SHP77 treated with DMSO at 0.1 percent for 48 hours (cell line): ENCODE results near the gene LRP8.
A peak's percentile ranks its signal among the peaks of the same experiment; 100 is the strongest.

Source experiments
- DNase-seq: peaks from one replicate; lab custom pipeline; 2025; lab: John Stamatoyannopoulos, UW

Gene LRP8

DNA sequence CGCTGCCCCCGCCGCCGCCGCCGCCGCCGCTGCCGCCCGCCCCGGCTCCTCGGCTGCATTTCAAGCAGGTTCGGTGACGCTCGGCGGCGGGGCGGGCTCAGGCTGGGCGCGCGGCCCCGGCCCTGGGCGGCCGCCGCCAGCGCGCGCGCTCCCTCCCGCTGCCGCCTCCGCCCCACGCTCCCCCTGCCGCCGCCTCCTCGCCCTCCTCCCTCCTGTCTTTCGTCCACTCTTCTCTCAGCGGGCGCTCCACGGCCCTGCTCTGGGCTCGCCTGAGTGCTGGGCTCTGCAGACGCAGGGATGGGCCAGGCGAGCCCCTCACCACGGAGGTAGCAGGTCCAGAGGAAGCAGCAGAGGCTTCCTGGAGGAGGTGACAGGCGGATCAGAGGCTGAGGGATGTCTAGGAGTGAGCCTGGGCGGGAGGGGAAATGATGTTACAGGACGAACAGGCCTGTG, at the start of gene LRP8:
TSS of gene LRP8 (minus strand) at position 62 of the 453 bp plus-strand sequence. CDS start 158 bp downstream, outside the sequence.
- peak; percentile 32 for DNase-seq

DNA sequence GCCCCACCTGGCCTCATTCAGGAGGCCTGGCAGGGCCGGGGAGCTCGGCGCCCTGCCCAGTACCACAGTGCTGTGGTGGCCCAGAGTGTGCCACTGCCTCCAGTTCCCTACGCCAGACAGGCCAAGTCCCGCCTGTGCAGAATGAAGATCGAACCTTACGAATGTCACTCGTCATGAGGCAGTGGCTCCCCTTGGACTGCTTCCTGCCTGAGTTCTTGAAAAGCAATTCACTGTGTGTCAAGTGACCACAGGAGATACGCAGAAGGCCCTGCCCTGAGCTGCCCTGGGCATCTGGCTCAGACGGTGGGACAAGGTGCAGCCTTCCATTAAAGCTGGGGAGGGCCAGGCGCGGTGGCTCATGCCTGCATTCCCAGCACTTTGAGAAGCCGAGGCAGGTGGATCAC, 49.6 kb upstream of the LRP8 start:
- no peak for DNase-seq

DNA sequence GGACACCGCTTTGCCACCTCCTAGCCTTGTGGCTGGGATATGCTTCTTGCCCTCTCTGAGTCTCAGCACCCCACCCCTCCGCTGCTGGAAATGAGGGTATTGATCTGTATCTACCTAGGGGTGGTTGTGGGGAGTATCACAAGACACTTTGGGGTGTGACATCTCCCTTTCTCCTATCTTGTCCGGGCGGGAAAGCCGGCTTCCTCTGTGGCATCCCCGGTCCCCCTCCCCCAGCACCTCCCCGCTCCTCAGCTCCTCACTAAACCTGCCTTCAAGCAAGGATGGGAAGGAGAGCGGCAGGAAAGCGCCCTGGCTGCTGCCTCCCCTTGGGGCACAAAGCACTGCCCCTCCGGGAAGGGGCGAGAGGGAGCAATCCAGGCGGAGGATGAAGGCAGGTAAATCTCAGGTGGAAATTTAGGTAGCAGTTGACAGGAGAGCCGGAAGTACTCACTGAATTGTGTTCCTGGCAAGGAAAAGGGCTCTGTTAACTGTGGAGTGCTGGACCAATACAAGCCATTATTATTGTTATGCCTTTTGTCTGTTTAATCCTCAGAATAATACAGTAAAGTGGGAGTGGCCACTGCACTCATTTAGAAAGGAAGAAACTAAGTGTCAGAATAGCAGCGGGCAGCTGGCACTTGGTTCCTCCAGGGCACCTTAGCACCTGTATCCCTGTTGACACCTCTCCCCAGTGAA, 49.0 kb upstream of the LRP8 start:
- DNase-seq = no peak

DNA sequence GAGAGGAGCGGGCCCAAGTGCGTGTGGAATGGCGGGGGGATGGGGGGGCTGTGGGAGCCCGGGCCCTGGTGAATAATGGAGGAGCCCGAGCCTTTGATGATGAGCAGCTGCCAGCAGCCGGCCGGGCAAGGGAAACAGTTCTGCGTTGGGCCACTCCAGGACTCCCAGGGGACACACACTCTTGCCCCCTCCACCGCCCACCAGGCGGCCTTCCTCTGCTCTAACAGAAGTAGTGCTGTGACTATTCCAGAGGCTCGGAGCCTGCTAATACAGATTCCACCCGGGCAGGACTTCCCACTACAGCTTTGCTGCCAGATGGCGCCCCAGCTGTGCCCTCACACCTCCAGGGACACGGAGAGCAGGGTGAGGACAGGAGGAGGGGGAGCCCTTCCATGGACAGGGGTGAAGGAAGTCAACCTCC, 48.2 kb upstream of the LRP8 start:
- no peak for DNase-seq

DNA sequence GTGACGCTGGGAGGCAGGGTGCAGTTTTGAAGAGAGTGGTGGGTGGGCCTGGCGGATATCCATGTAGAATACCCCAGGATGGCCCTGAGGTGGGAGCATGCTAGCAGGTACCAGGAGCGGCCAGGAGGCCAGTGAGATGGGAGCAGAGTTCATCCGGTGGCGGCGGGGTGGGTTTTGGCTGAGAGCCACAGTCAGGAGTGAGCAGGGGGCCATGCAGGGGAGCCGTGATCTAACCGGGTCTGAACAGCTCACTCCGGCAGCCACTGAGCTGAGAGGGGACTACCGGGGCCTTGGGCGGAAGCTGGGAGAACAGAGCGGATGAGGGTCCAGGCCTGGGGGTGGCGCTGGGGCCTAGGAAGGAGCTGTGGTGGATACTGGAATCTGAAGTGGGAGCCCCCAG, 47.6 kb upstream of the LRP8 start:
- DNase-seq = no peak

DNA sequence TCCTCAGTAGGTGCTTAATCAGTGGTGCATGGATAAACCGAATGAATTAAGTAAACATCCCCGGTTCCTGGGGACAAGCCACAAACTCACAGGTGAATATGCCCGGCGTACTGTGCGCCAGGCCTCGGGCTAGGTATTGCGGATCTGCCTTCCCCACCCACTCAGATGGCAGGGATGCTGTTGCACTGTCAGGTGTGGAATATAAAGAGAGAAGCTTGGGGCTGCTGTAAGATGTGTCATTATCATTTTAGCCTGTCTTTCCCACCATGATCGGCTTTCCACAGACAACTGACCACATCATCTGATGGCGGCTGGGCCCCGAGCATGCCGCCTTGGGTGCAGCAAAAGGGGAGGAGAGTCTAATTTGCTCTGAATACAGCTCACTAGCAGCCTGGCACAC, 45.4 kb upstream of the LRP8 start:
- DNase-seq = no peak

DNA sequence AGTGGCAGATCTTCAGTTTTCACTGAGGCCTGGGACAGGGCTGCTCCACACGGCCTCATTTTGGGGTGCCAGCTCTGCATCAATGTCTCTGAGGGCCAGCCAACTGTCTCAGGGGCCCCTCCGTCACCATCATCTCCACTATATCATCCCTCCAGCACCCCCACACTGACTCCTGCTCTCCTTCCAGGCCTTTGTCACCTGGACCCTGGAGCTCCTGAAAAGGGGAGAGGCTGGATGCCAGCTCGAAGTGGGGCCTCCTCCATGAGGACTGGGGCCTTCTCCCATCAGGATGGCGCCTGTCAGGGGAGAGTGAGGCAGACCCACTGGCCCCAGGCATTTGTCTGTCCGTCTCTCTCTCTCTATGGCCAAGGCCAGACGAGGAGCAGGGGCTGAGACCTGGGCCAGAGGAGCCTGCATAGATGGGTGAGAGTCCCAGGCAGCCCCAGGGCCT, 44.7 kb upstream of the LRP8 start:
- DNase-seq = no peak

DNA sequence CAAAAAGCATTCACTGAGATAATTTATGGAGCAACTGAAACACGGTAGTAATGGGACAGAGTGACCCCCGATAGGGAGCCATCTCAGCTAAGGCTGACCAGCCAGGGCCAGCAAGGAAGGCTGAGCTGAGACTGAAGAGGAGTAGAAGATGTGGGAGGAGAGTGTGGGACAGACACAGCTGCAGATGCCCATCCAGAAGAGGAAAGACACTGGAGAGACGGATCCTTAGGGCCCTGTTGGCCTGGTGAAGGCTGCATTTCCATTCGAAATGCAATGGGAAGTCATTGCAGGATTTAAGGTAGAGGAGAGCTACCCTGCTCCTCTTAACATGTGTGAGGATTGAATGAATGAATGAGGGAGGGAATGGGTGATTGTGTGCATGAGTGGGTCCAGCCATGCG, 44.0 kb upstream of the LRP8 start:
- DNase-seq = no peak

DNA sequence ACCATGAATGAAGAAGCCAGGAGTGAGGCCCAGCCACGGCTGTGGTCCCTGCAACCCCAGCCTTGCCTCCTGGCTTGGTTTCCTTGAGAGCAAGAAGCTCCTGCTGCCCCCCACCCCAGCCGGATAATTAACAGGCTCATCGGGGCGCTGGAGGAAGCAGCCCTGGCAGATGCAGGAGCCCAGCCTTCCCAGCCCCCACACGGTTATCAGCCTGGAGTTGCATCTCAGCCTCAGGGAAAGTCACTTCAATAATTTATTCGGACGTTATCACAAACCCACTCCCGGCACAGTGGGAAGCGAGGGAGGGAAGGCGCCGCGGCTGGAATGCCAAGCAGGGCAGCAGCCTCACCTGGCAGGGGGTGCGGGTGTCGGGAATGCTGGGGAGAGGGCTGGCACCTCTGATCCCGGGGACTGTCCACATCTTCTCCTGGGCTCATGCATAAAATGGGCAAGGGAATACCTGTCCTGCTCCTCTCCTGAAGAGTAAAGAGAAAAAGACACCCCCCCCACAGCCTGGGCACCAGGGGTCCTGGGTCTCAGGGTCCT, 43.3 kb upstream of the LRP8 start:
- no peak for DNase-seq

DNA sequence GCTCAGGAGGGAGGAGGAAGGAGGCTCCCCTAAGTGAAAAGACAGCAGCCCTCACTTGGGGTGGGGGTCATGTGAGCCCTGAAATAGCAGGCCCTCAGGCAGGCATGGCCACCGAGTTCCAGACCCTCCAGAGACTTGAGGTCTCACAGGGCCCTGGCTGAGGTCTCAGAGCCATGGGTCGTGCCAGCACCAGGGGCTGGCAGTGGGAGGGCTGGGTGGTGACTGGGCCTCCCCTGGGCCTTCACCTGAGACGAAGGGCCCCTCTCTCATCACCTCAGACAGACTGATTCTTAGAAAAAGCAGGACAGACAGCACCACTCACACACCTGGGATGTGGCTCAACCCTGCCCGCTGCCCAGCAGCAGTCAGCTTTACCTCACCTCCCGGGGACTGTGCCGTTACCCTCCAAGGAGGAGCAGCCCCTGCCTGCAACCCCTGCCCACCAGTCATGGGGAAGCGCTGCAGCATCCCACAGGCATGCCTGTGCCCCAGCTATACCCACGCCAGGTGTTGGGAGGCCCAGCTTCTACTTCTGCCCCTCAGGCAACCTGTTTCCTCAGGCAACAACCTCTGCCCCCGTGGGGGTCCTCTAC, 42.6 kb upstream of the LRP8 start:
- DNase-seq = no peak

DNA sequence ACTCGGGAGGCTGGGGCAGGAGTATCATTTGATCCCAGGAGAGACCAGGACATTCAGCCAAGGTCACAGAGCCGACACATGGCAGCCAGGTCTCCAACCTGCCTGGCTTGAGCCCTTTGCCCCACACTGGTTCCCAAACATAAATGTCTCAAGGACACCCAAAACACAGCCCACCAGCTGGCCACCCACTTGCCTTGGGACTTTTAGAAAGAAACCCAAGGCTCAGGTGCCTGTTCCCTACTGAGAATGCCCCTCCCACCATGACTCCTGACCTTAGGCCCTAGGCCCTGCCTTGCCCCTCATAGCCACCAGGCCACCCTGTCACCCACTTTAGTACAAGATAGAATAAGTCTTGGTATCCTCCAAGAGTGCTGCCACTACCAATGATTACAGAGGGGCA, 41.9 kb upstream of the LRP8 start:
- no peak for DNase-seq

DNA sequence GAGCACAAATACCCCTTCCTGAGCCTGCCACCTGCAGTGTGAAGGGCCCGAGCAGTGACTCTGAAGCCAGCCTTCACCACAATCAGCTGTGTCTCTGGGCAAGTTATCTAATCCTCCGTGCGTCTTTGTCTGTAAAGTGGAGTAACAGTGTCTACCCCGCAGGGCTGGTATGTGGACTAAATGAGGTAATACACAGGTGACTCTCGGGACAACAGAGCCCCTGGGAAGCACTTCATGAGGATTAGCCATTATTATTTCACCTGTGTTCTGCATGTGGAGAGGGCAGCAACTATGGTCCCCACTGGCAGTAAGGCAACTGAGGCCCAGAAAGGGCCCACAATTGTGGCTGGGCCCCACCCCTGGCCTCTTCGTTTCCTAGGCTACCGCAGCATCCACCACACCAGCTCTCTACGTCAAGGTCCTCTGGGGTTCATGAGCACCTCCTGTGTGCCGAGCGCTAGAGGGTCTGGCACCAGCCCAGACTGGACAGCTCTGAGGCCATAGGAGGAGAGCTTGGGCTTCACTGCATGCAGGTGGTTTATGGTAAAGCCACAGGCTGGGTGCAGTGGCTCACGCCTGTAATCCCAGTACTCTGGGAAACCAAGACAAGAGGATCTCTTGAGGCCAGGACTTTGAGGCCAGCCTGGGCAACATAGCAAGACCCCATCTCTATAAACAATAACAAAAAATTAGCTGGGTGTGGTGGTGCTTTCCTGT, 41.3 kb upstream of the LRP8 start:
- DNase-seq = peak; percentile 78

DNA sequence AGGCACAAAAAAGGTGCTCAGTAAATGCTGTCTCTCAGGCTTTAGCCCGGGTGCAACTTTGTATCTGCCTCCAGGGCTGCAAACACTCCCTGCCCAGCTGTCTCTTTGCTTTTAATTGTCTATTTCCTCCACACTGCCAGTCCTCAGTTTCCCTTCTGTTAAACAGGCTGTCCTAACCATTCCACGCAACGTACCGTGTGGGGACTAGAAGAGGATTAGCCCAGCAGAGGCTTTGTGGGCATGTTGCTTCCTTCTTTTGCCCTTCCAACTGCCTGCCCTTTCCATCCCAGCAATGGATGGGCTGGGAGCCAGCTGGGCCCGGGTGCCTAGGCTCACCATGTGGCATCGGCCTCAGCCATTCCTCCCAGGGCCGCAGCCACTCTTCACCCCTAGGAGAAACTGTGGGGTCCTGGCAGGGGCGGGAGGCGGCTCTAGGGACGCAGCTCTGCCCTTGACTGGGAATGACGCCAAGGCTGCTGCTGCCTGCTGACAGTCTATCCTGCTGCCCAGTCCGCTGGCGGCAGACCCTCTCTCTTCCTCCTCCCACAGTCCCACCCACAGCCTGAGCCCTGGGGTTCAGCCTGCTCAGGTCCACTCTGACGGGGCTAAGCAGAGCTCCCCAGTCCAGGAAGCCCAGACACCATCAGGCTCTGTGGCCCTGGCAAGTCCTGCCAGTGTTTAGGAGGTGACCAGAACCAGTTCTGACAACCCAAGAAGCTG, 40.6 kb upstream of the LRP8 start:
- no peak for DNase-seq

DNA sequence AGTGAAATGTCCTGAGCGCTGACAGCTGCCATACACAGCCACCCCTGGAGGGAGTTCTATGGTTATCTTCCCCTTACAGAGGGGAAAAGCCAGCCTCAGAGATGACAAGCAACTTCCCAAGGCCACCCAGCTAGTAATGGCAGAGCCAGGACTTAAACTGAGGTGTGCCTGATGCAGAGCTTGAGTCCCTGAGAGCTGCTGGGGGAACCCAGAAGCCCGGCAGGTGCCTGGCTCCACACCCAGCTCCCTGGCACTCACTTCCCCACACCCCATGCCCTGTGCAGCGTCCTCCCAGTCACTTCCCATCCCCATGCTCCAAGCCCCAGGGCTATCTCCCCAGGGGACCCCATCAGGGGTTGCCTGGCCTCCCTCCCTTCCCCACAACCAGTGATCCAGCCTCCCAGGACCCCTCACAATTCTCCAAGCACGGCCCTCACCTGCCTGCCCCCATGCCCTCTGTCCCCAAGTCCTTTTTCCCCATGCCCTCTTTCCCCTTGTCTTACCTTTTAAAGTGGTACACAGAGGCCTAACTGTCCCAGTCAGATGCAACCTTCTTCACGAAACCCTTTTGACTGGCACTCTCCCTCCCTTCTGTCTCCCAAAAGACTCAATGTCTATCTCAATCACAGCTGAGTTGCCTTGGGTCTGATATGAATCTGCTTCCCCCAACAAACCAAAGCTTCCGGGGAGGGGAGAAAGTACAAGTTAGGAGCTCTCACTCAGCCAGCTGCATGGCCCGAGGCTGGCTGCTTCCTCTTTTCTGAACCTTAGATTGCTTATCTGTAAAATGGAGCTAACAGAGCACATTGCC, 39.8 kb upstream of the LRP8 start:
- no peak for DNase-seq

DNA sequence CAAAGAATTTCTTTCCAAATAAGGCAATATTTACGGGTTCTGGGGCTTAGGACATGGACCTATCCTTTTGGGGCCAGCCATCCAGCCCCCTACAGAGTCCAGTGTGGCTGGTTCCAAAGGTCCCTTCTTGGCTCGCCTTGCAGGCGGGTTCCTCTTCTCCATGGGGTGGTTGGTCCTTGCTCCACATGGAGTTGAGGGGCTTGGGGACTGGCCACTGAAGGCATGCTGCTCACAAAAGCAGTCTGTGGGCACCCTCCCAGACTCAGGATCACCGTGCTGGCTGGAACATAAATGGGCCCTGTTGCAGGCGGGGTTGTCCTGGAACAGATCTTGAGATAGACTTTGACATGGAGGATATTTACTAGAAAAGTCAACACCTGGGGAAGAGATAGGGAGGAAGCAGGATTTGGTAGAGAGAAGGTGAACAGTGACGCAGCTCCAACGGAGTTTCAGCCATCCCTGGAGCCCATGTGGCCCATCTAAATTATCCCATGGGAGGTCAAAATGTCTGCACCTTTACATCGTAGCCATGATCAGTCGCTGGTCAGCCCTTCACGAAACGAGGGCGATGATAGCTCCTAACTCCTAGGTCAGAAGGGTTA, 39.1 kb upstream of the LRP8 start:
- no peak for DNase-seq

DNA sequence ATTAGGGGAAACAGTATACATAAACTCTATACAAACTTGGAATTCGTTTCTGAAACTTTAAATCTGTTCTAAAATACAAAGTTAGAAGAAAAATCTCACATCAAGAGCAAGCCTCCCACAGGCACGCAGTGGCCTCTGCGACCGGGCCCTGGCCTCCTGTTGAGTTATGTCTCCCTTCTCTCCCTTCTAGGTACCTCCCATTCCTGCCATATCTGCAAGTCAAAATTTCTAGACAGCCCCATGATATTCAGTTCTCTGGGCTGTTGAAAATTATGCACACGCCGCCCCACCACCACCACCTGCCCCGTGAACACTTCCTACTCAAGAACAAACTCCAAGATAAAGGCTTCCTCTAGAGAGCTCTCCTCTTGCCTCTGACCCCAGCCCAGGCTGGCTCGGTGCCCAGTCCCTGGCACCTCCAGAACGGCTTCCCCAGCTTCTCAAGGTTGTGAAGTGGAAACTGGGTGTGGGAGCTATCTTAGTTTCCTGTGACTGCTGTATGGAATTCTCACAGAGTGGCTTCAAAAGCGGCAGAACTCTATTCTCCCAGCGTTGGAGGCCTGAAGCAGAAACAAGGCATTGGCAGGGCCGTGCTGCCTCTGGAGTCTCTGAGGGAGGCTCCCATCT, 37.7 kb upstream of the LRP8 start:
- DNase-seq = no peak

DNA sequence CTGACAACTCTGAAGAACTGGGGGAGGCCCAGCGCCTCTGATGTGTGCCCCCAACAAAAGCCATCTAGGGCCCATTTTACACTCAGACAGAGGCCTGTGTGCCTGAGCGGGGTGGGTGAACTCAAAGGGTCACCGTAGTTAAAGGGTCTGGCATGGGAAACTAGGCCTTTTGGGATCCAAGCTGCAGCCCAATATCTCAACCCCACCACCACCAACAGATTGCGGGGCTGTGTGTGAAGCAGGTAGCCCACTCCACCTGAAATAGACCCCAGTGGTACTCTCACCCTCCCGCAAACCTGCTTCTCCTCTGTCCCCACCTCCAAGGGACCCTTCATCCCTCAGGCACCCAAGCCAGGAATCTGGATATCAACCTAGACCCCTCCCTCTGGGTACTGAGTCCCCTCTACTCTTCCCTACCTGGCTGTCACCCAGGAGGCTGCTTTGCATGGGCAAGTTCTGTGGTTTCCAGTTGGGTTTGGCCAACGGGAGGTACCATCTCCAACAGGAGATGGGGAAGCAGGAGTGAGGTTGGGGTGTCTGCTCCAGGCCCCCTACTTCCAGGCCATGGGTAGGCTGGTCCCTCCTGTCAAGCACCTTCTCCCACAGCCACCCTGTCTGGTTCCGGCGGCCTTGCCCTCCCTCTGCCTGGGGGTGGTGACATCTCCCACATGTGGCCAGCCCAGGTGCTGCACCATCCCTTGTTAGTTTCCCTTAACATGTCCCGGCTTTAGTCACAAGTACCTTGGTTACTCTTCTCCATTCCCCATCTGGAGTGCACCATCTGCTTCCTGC, 35.2 kb upstream of the LRP8 start:
- DNase-seq = no peak

DNA sequence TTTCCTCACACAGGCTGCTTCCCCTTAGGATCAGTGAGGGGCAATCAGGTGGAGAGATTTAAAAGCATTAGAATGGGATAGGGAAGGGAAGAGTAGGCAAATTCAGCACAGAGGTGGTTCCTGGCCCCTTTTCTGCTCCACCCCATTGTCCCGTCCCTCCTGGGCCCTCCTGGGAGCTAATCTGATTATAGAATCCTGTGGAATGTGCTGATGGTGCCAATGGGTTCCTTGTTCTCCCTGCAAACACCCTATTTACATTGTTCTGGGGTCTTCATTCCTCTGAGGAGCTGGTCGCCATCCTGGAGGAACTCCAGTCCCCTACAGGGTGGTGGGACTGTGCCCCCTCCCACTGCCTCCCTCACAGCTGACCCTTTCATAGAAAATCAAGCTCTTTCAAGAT, 34.4 kb upstream of the LRP8 start:
- DNase-seq = no peak

DNA sequence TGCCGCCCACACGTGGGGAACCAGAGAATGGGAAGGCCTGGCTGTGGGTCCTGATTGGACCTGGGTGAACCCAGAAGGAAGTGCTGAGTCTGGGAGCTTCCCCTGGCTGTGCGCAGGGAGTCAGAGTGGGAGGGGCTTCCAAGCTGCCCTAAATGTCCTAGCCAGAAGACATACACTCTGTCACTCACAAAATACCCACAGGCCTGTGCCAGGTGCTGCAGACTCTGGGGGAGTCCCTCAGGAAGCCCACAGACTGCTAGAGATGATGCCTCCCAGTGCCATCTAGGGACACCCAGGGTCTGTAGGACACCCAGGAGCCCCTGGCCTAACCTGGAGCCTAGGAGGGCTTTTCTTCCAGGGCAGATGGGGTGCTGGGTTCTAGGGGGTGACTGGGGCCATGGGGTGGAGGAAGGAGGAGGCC, 33.7 kb upstream of the LRP8 start:
- no peak for DNase-seq

DNA sequence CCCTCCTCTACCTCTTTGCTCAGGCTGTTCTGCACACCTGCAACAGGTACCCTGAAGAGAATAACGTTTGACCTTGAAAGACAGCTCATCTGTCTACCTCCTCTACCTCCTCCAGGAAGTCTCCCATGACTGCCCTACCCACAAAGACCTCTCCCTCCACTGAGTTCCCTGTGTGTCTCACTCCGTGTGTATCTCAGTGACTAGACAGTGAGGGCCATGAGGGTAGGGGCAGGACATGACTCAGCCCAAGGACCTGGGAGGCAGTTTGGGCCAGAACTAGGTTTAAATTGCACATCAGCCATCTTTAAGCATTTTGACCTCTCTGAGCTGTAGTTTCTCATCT, 32.0 kb upstream of the LRP8 start:
- no peak for DNase-seq
